Inflammatory macrophage (primary cell): ENCODE results near the gene SLC26A3.
A peak's percentile ranks its signal among the peaks of the same experiment; 100 is the strongest.
"Not testable (repeated sequence)": the region's sequence is repeated elsewhere in the genome, so short reads cannot be mapped to it uniquely, and the experiment has no call there.

Source experiments
- DNase-seq, 2 donors: peaks; one replicate each; pipeline ENCODE4 v3.0.0-alpha.2; 2020 to 2022
- total RNA-seq, 18 experiments: gene quantifications; one replicate each; lab custom pipeline; 2026; ENCODE audit warnings: mixed read lengths in 6 of 18, inconsistent platforms in 2 of 18; lab: John Stamatoyannopoulos, UW

Gene SLC26A3
- total RNA-seq: 0 to 0.16 (median 0) reads per million in 18 experiments

DNA sequence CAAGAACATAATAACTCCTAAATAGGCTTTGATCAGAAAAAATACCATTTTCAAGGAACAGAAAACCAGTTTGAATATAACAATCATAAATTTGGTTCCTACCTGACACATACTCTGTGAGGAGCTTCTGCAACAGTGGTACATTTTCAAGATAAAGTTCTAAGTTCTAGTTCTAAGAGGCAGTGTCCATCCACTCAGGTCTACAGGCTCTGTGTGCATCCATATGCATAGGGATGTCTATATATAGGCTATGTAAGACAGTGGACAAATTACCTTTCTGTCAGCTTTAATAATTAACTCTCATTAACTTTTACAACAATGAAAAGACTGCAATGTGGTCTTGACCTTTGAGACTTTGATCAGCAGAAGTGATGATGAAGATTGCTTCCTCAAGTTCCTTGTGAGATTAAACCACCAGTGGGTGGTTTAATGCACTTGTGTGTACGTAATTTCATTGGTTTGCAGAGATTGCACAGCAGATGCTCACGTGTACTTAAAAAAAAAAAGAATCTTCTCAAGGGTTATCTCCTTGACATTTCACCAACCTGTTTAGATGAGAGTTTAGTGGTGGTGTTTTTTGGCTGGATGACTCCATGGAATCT is at the start of gene SLC26A3:
Gene SLC26A3 (minus strand): TSS at position 215 of the 602 bp plus-strand sequence. CDS start 8,714 bp downstream, outside the sequence.
- no peak for DNase-seq

DNA sequence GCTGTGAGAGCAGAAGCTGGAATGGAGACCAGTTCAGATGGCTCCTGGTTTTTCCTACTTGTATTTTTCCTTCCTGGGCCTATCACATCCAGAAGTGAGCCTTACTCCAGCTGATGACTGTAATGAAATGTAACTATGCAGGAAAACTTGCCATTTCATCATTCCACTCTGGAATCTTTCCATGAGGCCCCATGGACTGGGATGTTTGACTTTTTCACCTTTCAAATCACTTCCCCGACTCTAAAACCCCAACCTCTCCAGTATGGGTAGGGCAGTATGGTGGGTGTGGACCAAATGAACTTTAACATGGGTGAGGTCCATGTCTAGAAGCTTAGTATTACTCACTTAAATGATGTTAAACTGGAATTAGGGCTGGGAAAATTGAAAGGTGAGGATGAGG is 47.6 kb upstream of the SLC26A3 start:
- no peak for DNase-seq

DNA sequence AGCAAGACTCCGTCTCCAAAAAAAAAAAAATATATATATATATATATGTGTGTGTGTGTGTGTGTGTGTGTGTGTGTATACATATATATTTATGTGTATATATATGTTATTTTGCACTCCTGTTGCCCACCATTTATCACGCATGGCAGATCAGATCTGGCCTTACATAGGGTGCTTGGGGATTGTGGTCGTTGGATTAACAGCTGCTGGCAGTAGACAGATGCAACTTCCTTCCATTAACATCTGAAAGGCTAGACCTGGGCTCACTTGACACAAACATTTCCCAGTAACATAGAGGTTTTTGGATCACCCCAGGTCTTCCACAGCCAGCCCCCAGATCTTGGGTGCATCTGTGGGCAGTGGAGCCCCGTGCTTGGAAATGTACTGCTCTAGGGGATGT is 47.2 kb upstream of the SLC26A3 start:
- DNase-seq: no peak

DNA sequence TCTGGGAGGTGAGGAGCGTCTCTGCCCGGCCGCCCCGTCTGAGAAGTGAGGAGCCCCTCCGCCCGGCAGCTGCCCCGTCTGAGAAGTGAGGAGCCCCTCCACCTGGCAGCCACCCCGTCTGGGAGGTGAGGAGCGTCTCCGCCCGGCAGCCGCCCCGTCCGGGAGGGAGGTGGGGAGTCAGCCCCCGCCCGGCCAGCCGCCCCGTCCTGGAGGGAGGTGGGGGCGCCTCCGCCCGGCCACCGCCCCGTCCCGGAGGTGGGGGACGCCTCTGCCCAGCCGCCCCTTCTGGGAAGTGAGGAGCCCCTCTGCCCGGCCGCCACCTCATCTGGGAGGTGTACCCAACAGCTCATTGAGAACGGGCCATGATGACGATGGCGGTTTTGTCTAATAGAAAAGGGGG is 45.2 kb upstream of the SLC26A3 start:
- not testable (repeated sequence) for DNase-seq

DNA sequence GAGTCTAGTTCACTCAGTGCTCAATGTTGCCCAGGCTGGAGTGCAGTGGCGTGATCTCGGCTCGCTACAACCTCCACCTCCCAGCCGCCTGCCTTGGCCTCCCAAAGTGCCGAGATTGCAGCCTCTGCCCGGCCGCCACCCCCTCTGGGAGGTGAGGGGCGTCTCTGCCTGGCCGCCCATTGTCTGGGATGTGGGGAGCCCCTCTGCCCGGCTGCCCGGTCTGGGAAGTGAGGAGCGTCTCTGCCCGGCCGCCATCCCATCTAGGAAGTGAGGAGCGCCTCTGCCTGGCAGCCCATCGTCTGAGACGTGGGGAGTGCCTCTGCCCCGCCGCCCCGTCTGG is 44.8 kb upstream of the SLC26A3 start:
- DNase-seq: not testable (repeated sequence)

DNA sequence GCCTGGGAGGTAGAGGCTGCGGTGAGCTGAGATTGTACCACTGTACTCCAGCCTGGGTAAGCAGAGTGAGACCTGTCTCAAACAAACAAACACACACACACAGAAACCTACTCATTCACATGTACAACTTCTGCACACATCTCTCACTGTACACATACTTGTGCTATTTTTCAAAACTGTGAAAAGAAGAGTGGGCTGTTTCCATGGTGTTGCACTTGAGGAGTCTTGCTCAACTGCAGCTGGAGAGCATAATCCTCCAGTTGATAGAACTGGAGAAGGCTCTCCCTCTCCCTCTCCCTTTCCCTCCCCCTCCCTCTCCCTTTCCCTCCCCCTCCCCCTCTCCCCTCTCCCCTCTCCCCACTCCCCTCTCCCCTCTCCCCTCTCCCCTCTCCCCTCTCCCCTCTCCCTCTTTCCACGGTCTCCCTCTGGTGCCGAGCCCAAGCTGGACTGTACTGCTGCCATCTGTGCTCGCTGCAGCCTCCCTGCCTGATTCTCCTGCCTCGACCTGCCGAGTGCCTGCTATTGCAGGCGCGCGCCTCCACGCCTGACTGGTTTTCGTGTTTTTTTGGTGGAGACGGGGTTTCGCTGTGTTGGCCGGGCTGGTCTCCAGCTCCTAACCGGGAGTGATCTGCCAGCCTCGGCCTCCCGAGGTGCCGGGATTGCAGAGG is 44.3 kb upstream of the SLC26A3 start:
- peak in 1 of 2 donors; percentile 13 for DNase-seq

DNA sequence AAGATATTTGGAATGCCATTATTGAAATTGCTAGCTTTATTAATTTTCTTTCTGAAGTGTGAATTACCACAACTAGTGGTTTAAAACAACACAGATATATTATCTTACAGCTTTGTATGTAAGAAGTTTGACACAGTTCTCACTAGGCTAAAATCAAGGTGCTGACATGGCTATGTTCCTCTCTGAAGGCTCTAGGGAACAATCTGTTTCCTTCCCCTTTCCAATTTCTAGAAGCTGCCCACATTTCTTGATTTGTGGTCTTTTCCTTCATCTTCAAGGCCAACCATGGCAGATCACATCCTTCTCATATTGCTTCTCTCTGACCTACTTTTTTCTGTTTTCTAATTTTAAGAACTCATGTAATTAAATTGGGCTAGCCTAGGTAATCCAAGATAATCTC is 43.3 kb upstream of the SLC26A3 start:
- peak; percentile 26 to 41 for DNase-seq

DNA sequence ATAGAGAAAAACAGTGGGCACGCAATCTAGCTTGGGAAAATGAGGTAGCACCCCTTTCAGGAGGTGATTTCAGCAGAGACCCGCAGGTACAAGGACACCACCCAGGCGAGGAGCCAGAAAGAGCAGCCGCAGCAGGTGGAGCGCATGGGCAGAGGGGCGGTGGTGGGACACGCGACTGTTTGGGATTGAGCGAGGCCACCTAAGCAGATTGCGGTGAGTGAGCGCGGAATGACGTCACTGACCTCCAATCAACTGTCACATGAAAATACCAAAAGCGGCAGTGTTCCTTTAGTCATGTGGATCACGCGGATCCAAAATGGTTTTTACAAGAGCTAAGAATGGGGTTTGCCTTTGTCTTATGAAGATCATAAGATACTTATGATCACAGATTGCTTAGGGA is 40.2 kb upstream of the SLC26A3 start:
- no peak for DNase-seq

DNA sequence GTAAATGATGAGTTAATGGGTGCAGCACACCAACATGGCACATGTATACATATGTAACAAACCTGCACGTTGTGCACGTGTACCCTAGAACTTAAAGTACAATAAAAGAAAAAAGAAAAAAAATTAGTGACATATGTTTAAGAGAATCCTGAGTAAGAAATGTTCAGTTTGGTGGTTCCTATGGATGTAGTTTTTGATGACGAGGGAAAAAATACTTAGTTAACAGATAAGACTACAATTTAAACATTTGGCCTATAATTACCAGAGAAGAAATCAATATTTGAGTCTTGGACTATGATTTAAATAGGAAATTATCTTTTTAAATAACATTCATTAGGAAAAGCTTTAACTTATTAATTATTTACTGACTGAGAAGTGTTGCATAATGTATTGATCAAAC is 39.2 kb upstream of the SLC26A3 start:
- DNase-seq: no peak

DNA sequence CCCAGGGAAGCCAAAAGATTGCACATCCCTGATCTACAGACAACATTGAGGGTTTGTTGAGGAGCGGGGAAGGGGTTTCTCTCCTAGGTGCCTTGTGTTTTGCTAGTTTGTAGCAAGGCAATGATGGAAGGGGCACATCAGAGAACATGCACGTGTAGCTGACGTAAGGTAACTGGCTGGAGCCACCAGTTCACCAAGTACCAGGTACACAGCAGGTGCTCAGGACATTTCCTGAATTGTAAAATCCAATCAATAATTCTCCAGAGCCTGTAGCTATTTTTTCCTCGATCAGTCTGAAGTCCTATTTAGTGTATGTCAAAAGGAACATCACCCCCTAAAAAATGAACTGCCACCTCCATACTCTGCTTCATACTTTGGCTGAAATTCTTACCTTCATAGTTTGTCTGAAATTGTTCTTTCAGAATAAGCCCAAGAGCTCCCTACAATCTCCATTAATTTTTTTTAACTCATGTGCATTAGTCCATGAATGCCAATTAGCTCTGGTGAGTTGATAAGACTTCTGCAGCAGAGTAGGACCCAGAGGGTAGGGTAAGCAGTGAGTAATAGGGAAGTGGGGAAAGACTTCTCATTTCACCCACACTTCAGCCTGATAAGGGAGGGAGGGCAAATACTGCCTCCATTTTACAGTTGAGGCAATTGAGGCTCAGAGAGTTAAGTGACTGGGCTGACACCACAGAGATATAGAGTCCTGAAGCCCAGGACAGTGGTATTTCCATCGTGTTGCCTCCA is 36.0 kb upstream of the SLC26A3 start:
- no peak for DNase-seq

DNA sequence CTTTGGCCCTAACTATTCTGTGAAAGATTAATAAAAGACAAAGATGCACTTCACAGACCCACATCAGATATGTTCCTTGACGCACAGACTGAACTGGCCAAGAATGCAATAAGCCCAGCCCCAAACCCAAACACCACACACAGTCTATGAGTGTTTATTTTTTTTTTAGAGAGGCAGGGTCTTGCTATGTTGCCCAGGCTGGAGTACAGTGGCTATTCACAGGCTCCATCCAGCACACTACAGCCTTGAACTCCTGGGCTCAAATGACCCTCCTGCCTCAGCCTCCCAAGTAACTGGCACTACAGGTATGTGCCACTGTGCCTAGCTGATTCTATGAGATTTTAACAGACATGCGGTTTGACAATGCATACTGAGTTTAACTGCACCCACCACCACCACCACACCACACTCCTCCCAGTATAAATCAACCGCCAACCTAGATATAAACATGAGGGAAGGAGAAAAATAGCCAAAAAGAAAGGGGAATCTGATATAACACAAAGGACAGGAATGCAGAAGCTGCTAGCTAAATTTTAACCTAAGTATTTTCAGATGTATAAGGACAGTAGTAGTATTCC is 35.1 kb upstream of the SLC26A3 start:
- DNase-seq: no peak

DNA sequence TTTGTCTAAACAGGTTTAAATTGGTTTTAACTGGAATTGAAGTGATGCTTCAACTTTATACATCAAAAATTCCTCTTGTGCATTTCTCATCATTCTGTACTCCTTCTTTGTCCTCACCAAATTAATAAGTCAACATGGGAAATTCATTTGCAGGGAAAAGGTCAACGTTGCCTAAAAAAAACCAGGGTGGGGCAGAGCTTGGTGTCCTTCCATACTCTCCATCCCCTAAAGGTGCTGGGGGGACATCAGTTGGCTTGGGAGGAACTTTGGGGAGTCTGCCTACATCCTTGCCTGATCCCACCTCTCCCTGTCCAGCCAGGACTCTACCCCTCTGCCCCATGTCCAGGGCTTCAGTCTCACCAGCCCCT is 34.1 kb upstream of the SLC26A3 start:
- no peak for DNase-seq

DNA sequence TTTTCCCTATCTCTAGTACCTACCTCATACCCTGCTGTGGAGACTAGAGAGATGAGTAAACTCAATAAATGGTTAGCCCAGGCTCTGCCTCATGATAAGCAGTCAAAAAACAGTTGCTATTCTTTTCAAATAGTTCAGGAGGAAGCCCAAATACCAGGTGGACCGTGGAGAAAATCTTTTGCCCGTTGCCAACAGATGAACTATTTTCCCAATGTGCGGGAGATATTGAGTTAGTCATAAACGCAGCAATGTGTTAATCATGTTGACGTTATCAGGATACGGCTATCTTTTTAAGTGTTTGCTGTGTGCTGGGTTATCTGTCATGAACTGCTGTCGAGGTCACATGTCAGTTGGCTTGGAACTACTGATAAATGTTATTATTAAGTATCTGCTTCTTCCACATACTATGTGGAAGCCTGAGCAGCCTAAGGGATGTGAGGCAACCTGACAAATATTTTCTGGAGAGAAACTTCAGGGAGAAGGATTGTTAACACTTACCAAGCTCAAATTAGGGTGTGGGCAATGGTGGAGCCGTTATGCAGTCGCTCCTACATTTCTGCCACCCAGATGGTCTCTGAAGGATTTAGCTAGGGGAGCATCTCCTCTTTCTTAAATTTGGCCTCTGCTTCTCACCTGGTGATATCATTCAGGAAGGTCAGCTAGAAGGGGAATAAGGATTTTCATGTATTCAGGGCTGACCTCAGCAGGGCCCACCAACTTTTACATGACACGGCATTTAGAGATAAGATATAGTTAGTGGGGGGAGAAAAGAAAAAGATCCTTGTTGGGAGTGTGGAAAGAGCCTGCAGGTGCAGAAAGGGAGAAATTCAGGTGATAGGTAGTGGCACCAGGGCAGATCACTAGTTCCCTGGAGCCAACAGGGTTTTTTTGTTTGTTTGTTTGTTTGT is 33.5 kb upstream of the SLC26A3 start:
- no peak for DNase-seq

DNA sequence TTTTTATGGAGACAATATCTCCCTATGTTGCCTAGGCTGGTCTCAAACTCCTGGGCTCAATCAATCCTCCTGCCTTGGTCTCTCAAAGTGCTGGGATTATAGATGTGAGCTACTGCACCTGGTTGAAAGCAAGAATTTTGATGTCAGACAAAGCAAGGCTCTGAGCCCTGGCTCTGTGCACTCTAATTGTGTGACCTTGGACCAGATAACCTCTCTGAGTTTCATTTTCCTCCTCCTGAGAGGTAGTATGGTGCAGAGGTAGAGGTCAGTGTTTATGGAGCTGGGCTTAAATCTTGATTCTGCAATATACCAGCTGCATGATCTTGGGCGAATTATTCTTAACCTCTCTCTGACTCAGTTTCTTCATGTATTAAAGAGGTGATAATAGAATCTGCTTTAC is 31.4 kb upstream of the SLC26A3 start:
- no peak for DNase-seq

DNA sequence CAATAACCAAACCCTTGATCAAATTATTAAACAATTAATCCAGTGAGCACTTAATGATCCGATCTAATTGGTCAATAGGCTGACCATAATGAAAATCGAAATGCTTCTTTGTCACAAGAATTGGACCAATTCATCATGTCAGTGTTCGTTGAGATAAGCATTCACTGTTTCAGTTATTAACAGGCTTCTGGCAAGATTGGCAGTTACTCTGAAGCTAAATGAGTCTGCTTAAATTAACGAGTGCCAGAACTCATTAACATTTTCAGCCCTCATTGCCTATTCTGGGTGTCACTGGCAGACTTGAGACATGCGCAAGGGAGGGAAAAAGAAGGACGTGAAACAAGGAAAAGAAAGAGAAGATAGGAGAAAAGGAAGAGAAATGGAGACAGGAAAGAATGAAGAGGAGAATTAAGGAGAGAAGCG is 30.7 kb upstream of the SLC26A3 start:
- DNase-seq: no peak

DNA sequence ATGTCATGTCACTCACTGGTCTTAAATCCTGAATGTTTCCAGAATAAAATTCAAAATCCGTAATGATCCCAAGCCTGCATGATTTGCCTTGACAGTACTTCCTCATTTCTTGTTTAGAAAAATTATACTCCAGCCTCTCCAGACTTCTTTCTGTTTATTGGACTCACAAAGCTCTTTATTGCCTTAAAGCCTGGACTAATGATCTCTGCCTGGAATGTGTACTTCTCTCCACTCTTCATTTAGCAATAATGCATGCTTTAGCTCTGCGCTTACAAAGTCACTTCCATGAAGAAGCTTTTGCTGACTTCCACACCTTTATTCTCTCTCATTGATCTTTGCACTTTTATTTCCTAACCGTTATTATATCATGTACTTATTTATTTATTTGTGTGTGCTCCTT is 27.4 kb upstream of the SLC26A3 start:
- DNase-seq: no peak

DNA sequence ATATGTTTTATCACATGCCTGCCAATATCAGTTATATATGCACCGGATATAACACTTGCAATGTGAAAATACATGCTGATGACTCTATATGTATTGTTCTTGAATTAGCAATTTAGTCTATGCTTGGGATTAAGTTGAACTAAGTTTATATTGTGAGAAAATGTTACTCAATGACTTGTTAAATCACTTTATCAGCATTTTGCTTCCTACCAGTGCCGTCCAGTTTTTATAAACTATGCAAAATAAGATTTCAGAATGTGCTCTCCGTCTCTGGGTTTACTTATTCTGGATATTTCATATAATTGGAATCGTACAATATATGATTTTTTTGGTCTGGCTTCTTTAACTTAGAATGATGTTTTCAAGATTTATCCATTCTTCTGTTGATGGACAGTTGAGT is 25.5 kb upstream of the SLC26A3 start:
- DNase-seq: no peak

DNA sequence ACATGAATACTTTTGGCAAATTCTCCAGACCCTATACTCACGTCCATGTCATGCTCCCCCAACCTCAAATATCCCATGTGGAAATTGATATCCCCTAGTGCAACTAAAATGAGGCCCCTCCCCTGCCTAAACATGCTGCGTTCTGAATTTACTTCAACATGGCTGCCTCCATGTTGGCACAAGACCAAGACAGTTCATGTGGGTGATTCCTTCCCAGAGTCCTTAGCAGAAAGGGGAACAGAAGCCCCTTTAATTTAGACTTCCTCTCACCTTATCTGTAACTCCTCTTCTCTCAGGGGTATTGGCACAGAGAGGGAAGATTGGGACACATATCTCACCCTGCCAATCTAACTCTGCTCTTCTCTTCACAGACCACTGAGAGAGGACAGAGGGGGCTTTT is 24.5 kb upstream of the SLC26A3 start:
- no peak for DNase-seq

DNA sequence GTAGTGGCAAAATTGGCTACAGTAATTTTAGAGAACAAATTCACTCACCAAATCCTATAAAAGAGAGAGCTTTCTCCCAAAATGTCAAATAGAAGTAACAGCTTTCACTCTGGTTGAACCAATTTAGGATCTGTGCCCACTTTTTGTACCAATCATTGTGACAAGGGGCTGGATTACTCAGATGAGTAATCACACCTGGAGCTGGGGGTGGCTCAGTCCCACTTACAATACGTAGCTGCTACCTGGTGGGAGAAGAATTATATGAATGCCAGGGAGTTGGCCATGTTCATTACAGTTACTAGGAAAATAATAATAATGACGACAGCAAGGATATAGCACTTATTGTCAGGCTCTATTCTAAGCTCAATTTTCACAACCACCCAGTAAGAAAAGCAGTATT is 23.4 kb upstream of the SLC26A3 start:
- no peak for DNase-seq

DNA sequence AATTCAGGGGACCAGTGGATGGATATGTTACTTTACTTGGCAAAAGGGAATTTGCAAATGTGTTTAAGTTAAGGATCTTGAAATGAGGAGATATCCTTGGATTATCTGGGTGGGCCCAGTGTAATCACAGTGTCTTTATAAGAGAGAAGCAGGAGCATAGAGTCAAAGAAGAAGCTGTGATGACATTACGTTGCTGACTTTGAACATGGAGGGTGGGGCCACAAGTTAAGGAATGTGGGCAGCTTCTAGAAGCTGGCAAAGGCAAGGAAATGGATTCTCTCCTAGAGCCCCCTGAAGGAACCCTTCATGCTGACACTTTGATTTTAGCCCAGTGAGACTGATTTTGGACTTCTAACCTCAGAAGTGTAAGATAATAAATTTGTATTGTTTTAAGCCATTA is 21.8 kb upstream of the SLC26A3 start:
- DNase-seq: no peak

DNA sequence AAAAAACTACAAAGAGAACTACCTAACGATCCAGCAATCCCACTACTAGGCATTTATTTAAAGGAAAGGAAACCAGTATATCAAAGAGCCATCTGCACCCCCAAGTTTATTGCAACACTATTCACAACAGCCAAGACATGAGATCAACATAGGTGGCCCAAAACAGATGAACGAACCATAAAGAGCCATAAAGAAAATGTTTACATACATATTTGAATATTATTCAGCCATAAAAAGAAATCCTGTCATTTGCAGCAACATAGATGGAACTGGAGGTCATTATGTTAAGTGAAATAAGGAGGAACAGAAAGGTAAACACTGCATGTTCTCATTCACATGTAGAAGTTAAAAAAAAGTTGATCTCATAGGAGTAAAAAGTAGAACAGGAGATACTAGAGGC is 15.6 kb upstream of the SLC26A3 start:
- no peak for DNase-seq

DNA sequence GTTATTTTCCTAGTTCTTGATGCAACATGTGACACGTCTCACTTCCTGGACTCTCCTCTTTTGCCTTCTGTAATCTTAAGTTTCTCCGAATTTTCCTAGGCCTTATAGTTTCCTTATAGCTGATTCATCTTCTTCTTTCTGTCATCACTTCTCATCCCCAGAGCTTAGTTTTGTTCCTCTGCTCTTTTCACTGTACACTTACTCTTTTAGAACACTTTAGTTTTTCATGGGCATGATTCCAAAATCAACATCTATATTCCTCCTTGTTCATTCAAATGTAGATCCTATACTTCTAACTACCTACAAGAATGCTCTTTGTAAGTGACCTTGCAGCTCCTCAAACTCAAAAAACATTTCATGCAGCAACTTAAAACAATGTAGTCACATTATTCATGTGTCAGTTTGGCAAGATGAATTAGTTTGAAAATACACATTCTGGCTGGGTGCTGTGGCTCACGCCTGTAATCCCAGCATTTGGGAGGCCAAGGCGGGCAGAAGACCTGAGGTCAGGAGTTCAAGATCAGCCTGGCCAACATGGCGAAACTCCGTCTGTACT is 13.1 kb upstream of the SLC26A3 start:
- DNase-seq: no peak
